Measurements from ENCODE around the gene MT1E. TPM values are rescaled to one million over a fixed set of nuclear protein-coding genes. Genes with fewer than 3 reads are reported as not detected.

MT1E gene
- total RNA-seq, 1 experiment from 2014 or later: 25.9 TPM

GRCh38 chr16:56610017-56610608 is 15.5 kb upstream of the MT1E start:
- Histone ChIP-seq H4K91ac (ENCODE audit: insufficient read length, low read depth, low read length) (no peak overlapping the region), H3K23ac (ENCODE audit: insufficient read length, low read depth, low read length) (no peak overlapping the region), H4K20me1 (ENCODE audit: control insufficient read depth, insufficient read depth, insufficient read length) (no peaks in the 10 kb centered on the region), H2BK20ac (ENCODE audit: low read depth, low read length, poor library complexity, severe bottlenecking) (no peak overlapping the region), H3K4ac (ENCODE audit: low read depth, low read length) (no peak overlapping the region), H3K9me3 (ENCODE audit: control insufficient read depth, low read depth, low read length) (no peaks in the 10 kb centered on the region), H3K23me2 (ENCODE audit: insufficient read length, low read depth, low read length, poor library complexity, severe bottlenecking) (peaks cover 8% of the 10 kb centered on the region), H3K14ac (ENCODE audit: insufficient read depth, low read length) (no peak overlapping the region), H3K56ac (ENCODE audit: insufficient read length, low read depth, low read length) (no peak overlapping the region), H3K18ac (ENCODE audit: insufficient read length, low read depth, low read length) (no peak overlapping the region), H3K79me1 (ENCODE audit: insufficient read depth, low read depth, low read length, poor library complexity, severe bottlenecking) (no peaks in the 10 kb centered on the region), H2AFZ (ENCODE audit: low read length) (no peak overlapping the region), H2BK12ac (ENCODE audit: insufficient read length, low read depth, low read length) (no peak overlapping the region), H4K5ac (ENCODE audit: insufficient read length, low read depth, low read length) (no peak overlapping the region), H2AK5ac (ENCODE audit: insufficient read length, low read length) (no peak overlapping the region), H3K9ac (ENCODE audit: extremely low read depth, insufficient read length, low read length) (no peak overlapping the region), H4K8ac (replicated peaks; ENCODE audit: insufficient read length, low read depth, low read length) (no peak overlapping the region), H2BK15ac (ENCODE audit: low read depth, low read length) (no peak overlapping the region), H3T11ph (ENCODE audit: low read length) (no peak overlapping the region), H2BK5ac (ENCODE audit: insufficient read length, low read length) (no peak overlapping the region), H2BK120ac (ENCODE audit: low read depth, low read length, poor library complexity, severe bottlenecking) (no peak overlapping the region), H3K4me2 (ENCODE audit: insufficient read depth, insufficient read length, low read length) (no peak overlapping the region), H3K4me1 (ENCODE audit: insufficient read depth, low read length) (peaks cover 6% of the 10 kb centered on the region; the same call in 1 of the 2 replicates), H3K27ac (ENCODE audit: insufficient read length, low read depth, low read length) (no peak overlapping the region), H3K27me3 (ENCODE audit: insufficient read depth, low read length) (peaks cover 21% of the 10 kb centered on the region; the same call in 1 of the 2 replicates), H3K79me2 (ENCODE audit: insufficient read depth, low read length) (no peaks in the 10 kb centered on the region)
- Mint-ChIP-seq H3K36me3 (ENCODE audit: insufficient read depth in 1 of 3, low read depth in 3 of 3) (no peaks in the 10 kb centered on the region), H3K9me3 (no peaks in the 10 kb centered on the region), H3K27ac (no peak overlapping the region), H3K4me1 (peaks cover 29 to 40% of the 10 kb centered on the region in 2 experiments), H3K27me3 (ENCODE audit: low read depth) (peaks cover 77% of the 10 kb centered on the region), H3K4me3 (peak overlapping the region in 1 of 2 experiments; percentile 0; a peak in 1 of 5 replicates)
- no peak for TF ChIP-seq CTCF (conservative IDR thresholded peaks at IDR 0.05)
- WGBS (ENCODE audit: extremely low coverage, insufficient read length, low lambda C conversion rate): no CpG with 5 or more reads among the region's 10 CpGs
- no peak for DNase-seq

Measured in H9 (cell line).